HUDEP-2 (cell line): Measurements from ENCODE around the gene MAMLD1.

Experiments
- DNase-seq, 76 experiments: peaks; one replicate each; lab custom pipeline; 2025; ENCODE audit not compliant: unreplicated experiment in 76 of 76; lab: John Stamatoyannopoulos, UW

MAMLD1 gene

GRCh38 chrX:150517303-150517910 is 154.3 kb downstream of the MAMLD1 start:
- no peak for DNase-seq

DNA sequence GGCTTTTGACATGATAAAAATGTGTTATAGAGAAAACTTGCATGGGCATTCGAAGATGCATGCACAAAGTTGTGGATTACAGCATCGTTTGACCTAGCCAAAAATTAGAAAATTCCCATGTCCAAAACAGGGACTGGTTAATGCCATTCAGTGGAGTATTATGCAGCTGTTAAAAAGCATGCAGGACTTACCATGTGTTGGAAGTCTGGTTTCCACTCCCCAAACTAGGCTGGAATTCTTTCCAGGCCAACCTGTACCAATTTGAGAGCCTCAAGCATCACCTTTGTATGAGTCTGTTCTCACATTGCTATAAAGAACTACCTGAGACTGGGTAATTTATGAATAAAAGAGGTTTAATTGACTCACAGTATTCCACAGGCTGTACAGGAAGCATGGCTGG is 159.4 kb downstream of the MAMLD1 start:
- DNase-seq: no peak

GRCh38 chrX:150525061-150525919 is 162.2 kb downstream of the MAMLD1 start:
- DNase-seq: no peak

DNA sequence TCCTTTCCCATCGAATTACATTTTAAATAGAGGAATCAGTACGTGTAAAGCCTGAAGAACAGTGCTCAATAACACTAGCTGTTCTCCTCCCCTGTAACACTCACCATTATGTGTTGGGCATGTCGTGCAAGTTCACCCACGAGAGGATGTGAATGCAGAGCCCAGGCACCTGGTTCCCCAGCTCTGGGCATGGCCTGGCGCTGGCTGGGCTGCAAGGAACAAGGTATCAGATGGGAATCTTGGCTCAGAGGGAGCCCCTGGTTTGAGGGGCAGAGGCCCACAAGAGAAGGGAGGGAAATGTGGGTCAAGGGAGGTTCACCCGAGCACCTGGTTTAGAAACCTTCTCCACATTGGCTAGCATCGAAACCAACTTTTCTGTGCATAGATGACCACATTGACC is 163.6 kb downstream of the MAMLD1 start:
- no peak for DNase-seq

GRCh38 chrX:150527108-150527507 is 164.0 kb downstream of the MAMLD1 start:
- no peak for DNase-seq

DNA sequence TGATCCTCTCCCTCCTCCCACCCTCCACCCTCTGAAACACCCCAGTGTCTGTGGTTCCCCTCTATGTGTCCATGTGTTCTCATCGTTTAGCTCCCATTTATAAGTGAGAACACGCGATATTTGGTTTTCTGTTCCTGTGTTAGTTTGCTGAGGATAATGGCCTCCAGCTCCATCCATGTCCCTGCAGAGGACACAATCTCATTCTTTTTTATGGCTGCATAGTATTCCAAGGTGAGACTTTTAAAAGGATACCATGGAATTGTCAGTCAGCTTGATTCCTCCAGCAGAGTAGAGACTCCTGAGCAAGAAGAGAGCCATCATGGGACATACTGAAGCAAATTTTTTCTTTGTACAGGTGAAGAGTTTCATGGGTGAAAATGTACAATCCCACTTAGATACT is 166.5 kb downstream of the MAMLD1 start:
- DNase-seq: no peak

GRCh38 chrX:150530821-150531220 is 167.7 kb downstream of the MAMLD1 start:
- DNase-seq: no peak

GRCh38 chrX:150531467-150531866 is 168.3 kb downstream of the MAMLD1 start:
- DNase-seq: no peak

DNA sequence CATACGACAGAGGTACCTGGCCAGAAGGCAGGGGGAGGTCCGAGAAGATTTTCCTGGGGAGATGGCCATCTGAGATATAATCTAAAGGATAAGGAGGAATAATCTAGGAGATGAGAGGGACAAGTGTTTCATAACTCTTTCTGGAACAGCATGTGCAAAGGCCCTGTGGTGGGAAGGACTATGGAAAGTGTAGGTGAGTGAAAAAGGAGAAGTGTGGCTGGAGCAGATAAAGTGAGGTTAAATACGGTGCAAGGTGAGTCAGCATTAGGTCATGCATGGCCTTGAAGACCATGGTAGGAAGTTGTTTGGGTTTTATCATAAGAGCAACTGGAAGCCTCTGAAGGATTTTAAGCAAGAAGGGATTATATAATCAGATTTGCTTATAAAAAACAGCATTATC is 170.7 kb downstream of the MAMLD1 start:
- no peak for DNase-seq

DNA sequence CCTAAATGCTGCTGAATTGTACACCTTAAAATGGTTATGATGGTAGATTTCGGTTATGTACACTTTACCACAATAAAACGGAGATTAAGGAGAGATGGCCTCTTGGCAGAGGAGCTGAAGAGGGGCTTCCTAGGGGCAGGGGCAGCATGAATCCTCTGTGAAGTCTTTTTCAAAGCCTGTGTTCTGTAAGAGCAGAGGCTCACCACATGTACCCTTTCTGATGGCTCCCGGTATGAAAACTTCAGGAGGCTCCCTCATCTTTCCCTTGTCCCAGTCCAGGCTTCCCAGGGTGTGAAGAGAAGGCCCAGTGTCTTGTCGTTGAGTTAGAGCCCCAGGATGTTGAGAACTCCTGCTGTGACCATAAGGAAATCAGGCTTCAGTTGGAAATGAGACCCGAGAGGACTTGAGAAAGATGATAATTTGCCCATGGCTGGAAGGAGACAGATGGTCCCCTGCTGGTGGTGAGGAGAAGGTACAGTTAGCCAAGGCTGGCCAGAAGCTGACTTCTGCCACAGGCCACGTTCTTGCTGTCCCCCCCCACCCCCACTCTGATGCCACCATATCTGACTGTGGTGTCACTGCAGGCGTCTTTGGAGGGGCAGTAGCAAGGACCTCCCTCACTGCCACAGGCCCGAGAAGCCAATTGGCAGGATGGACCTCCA is 173.5 kb downstream of the MAMLD1 start:
- peak in 2 of 76 experiments; percentile 2 to 3 for DNase-seq

DNA sequence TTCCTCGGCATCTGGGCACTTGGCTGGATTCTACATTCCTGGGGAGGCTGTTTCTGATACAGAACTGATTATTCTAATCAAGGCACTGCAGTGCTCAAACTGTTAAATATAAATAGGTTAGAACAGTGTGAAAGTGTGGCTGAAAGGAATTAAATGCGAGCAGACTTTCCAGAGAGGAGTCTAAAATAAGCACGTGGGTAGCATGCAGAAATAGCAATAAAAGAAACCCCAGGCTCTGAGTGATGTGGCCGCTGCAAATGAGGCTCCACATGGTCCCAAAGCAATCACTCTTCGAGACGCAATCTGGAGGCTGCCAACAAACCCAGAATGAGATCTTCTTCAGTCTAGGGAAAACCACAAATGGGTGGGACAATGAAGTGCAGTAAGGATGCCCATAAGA is 174.7 kb downstream of the MAMLD1 start:
- DNase-seq: no peak

GRCh38 chrX:150540965-150541364 is 177.8 kb downstream of the MAMLD1 start:
- DNase-seq: no peak

DNA sequence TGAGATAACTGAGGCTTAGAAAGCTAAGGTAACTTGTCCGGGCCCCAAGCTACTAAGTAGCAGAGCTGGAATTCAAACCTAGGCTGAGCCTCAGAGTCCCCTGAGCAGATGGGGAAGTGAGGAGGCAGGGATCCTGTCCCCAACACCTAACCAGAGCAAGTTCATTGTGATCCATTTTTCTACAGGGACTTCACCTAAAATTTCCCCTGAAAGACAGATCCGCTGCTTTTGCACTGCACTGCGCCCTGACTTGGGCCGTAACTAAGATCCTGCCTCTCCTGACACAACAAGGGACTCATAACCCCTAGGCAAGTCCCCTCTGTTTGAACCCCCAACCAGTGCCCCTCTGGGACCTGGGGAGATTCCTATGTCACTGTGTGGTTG is 179.7 kb downstream of the MAMLD1 start:
- DNase-seq: no peak

DNA sequence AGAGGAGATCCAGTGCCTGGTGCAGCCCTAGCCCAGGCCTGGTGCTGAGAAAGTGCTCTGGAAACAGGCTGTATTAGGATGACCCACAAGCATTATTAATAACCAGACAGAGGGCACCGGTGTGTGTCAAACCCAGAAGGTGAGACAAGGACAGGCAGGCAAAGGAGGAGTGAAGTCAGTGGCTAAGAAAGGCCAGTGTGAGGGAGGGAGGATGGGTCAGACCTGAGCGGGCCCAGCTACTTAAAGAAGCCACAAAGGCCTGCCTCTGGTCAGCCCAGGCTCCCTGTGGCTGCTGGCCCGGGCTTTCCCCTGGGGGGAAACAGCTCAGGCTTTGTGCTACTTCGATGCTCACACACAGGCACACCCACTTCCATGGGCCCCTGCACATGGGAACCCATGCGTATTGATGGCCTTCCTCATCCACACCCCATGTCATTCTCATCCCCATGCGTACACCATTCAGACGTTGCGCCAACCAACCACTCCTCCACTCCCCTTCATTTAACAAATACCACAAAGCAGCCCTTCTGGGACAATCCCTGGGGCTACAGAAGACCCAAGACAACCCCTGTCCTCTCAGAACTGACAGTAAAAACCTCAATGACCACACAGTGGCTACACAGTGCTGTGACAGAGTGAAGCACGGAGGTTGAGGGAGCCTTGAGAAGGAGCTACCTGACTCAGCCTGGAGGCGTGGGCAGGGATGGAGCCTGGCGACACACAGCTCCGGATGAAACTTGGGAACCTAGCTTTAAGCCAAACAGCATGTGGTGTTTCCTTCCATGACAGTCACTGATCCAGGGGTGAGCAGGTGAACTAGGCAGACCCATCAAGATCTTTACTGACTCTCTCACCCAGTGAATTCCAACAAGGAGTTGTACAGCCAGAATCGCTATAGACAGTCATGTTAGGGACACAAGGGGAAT is 180.4 kb downstream of the MAMLD1 start:
- DNase-seq: no peak

- DNase-seq: peak in 39 of 76 experiments; percentile 0 to 42 (median 6)
These were observed 181.2 kb downstream of the MAMLD1 start for GRCh38 chrX:150544222-150544787.

DNA sequence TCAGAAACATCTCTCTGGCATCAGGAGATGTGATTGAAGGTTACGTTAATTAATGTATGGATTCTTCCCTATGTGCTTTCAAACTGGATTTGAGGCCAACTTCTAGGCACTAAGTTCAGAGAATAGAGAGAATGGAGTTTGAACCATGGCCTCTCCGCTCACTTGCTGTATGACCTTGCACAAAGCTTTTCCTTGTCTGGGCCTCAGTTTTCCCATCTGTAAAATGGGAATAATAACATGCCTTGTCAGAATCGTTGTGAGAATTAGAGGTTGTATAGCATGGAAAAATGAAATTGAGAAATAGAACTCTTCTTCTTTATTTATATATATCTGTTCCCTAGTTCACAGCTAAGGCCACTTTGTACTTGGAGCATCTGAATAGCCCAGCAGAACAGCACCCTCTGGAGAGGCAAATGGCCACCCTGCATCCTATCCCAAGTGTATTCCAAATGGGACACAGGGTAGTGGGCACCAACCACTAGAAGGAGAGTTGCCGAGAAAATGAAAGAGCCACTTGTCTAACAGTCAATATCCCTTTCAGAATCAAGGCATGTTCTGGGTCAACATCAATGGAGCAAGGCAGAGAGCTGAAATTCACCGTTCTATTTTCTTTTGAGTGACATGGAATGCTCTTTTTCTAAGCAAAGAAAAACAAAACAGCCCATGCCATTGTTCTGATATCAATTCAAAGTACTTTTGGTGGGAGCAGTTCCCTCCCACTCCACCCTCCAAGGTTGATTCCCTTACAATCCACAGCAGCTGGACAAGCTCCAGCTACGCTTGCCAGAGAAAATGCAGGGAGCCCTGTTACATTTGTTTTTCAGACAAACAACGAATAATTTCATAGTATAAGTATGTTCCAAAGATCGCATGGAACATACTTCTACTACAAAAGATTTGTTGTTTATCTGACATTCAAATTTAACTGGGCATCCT is 182.0 kb downstream of the MAMLD1 start:
- no peak for DNase-seq

- DNase-seq: peak in 10 of 76 experiments; percentile 1 to 9 (median 1)
These were observed 183.6 kb downstream of the MAMLD1 start for GRCh38 chrX:150546711-150547153.

DNA sequence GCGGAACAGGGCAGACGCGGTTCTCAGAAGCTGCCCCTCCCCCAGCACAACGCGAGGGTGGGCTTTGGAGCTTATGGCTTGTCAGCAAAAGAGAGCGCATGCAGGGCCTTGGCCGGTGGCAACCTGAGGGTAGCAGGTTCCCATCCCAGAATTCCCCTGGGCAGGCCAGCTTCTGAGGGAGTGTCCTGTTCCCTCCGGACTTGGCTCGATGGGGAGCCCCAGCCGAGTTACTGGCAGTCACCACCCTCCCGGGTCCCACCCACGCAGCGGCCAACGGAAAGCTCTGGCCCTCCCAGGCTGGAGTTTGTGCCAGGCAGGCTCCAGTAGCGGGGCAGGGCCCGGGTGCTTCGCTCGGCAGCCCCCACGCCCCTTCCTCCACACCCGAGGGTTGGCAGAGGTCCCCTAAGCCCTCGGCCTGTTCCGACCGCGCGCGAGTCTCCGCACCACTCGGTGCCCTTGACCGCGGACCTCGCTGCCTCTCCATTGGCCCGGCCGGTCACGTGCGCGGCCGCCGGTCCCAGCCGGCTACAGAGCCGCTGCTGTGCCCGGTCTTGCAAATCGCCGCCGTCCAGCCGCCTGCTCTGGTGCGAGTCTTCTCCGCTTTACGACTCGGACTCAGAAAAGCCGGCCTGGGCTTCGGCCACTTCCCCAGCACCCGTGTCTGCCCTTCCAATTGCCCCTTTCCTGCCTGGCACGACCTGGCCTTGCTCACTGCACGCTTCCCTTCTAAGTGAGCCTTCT is 184.4 kb downstream of the MAMLD1 start:
- peak in 75 of 76 experiments; percentile 1 to 88 (median 69) for DNase-seq
